Tibial nerve (tissue), 4 donors: ENCODE measurements around the gene NFASC. TPM values are rescaled to one million over a fixed set of nuclear protein-coding genes. Genes with fewer than 3 reads are reported as not detected.
A peak's percentile ranks its signal among the peaks of the same experiment; 100 is the strongest.

ENCODE experiments used
- DNase-seq, 2 donors: peaks; one replicate each; pipeline ENCODE4 v3.0.0-alpha.2; 2019; ENCODE audit warnings: low spot score in 2 of 2
- H3K27ac ChIP-seq, 4 donors: fragments of 200-600 bp; sonication (generic) in 3 of 4; one replicate each; pipeline ENCODE4 v1.5.1; 2017 to 2019; ENCODE audit warnings: mild to moderate bottlenecking in 1 of 4
- H3K27me3 ChIP-seq, 2 donors: fragments of 200-600 bp; sonication (generic) in 1 of 2; one replicate each; pipeline versions ENCODE4 v1.5.1 to v1.6.0; 2017 to 2019
- H3K36me3 ChIP-seq, 3 donors: fragments of 200-600 bp; sonication (generic); one replicate each; pipeline ENCODE4 v1.5.1; 2018 to 2019
- H3K4me1 ChIP-seq, 4 donors: fragments of 200-600 bp; sonication (generic) in 3 of 4; one replicate each; pipeline ENCODE4 v1.5.1; 2017 to 2019
- H3K4me3 ChIP-seq, 4 donors: fragments of 200-600 bp; sonication (generic) in 3 of 4; one replicate each; pipeline ENCODE4 v1.5.1; 2017 to 2019; ENCODE audit warnings: mild to moderate bottlenecking in 1 of 4, moderate library complexity in 1 of 4
- H3K9me3 ChIP-seq, 4 donors: fragments of 200-600 bp; sonication (generic) in 3 of 4; one replicate each; pipeline ENCODE4 v1.5.1; 2017 to 2019
- EP300 ChIP-seq, 2 donors: sonication (generic); formaldehyde crosslinking; IDR thresholded peaks; one replicate each; pipeline ENCODE4 v1.6.1; 2017; ENCODE audit warnings: antibody characterized with exemption in 2 of 2, mild to moderate bottlenecking in 1 of 2
- POLR2A ChIP-seq, 2 donors: fragments of 450-650 bp; IDR thresholded peaks; one replicate each; pipeline ENCODE4 v1.6.1; 2017; ENCODE audit warnings: antibody characterized with exemption in 2 of 2, mild to moderate bottlenecking in 2 of 2, moderate library complexity in 2 of 2
- WGBS, 2 donors: methylation state at CpG; one replicate each; pipeline ENCODE4 v1.1.5; 2018; 5-methylcytosine and 5-hydroxymethylcytosine counted together
- total RNA-seq, 4 donors: library from RNA; depleted of rRNA; stranded (reverse); fragments of >200 nt; gene quantifications; one replicate each; pipeline ENCODE4 v1.1.0, GENCODE V29; 2016
- TF ChIP-seq, protein P1 (sequence below), 5 experiments: fragments of 200-600 bp in 3 of 5; fragments of 450-650 bp in 2 of 5; sonication (generic) in 3 of 5; IDR thresholded peaks; one replicate each; pipeline ENCODE4 v1.5.1; 2016 to 2019; ENCODE audit warnings: antibody characterized with exemption in 5 of 5, mild to moderate bottlenecking in 3 of 5, moderate library complexity in 2 of 5

The NFASC gene
- total RNA-seq, 4 donors from 2014 or later: 69.9 to 112 (median 94.0) TPM

DNA sequence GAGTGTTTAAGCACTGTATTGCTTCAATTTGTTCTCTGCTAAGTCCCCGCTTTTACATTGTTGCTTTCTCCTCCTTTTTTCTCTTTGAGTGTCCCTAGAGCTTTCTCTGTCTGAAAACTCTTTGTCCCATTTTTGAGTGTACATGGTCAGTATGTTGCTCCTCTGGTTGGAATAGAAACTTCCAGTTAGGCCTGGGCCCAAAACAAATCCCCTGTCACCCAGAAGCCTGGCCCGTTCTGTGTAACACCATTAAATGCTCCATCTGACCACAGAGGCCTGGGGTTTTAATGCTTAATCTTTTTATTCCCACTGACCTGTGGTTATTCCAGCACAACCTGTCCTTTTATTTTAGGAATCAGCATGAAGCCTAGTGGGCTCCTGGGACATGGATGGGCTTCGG, 28.3 kb upstream of the NFASC start:
- TF ChIP-seq, protein P1, sequence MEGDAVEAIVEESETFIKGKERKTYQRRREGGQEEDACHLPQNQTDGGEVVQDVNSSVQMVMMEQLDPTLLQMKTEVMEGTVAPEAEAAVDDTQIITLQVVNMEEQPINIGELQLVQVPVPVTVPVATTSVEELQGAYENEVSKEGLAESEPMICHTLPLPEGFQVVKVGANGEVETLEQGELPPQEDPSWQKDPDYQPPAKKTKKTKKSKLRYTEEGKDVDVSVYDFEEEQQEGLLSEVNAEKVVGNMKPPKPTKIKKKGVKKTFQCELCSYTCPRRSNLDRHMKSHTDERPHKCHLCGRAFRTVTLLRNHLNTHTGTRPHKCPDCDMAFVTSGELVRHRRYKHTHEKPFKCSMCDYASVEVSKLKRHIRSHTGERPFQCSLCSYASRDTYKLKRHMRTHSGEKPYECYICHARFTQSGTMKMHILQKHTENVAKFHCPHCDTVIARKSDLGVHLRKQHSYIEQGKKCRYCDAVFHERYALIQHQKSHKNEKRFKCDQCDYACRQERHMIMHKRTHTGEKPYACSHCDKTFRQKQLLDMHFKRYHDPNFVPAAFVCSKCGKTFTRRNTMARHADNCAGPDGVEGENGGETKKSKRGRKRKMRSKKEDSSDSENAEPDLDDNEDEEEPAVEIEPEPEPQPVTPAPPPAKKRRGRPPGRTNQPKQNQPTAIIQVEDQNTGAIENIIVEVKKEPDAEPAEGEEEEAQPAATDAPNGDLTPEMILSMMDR (IDR thresholded peaks at IDR 0.05): no peak
- no peak for TF ChIP-seq EP300 (IDR thresholded peaks at IDR 0.05)
- 73 to 74% methylated on average over 3 of the region's 3 CpGs for WGBS, 2 donors
- no peaks in the 10 kb centered on the region for H3K36me3 ChIP-seq

GRCh38 chr1:204842892-204843291, 27.8 kb upstream of the NFASC start:
- no peaks in the 10 kb centered on the region for H3K27me3 ChIP-seq
- no peaks in the 10 kb centered on the region for H3K4me1 ChIP-seq
- DNase-seq: no peak
- H3K9me3 ChIP-seq: no peaks in the 10 kb centered on the region
- H3K27ac ChIP-seq: peak overlapping the region in 1 of 4 donors; percentile 50
- TF ChIP-seq EP300 (IDR thresholded peaks at IDR 0.05): no peak
- TF ChIP-seq, protein P1 (IDR thresholded peaks at IDR 0.05): no peak
- TF ChIP-seq POLR2A (IDR thresholded peaks at IDR 0.05): no peak
- H3K36me3 ChIP-seq: no peaks in the 10 kb centered on the region
- no peak overlapping the region for H3K4me3 ChIP-seq

More for the DNA sequence above, 28.3 kb upstream of the NFASC start:
- Histone ChIP-seq H3K9me3 (no peaks in the 10 kb centered on the region), H3K4me1 (no peaks in the 10 kb centered on the region), H3K27me3 (no peaks in the 10 kb centered on the region), H3K27ac (peak overlapping the region in 1 of 4 donors; percentile 50), H3K4me3 (no peak overlapping the region)
- no peak for DNase-seq

- no peak overlapping the region for H3K4me3 ChIP-seq
- H3K36me3 ChIP-seq: no peaks in the 10 kb centered on the region
- H3K4me1 ChIP-seq: no peaks in the 10 kb centered on the region
- no peaks in the 10 kb centered on the region for H3K9me3 ChIP-seq
- no peaks in the 10 kb centered on the region for H3K27me3 ChIP-seq
- no peak for DNase-seq
- no peak overlapping the region for H3K27ac ChIP-seq
- TF ChIP-seq POLR2A (IDR thresholded peaks at IDR 0.05) (no peak), EP300 (IDR thresholded peaks at IDR 0.05) (no peak)
- TF ChIP-seq, protein P1 (IDR thresholded peaks at IDR 0.05): no peak
- WGBS, 2 donors: 75 to 81% methylated on average over 3 of the region's 3 CpGs
These were observed 24.1 kb upstream of the NFASC start for GRCh38 chr1:204846546-204846945.

DNA sequence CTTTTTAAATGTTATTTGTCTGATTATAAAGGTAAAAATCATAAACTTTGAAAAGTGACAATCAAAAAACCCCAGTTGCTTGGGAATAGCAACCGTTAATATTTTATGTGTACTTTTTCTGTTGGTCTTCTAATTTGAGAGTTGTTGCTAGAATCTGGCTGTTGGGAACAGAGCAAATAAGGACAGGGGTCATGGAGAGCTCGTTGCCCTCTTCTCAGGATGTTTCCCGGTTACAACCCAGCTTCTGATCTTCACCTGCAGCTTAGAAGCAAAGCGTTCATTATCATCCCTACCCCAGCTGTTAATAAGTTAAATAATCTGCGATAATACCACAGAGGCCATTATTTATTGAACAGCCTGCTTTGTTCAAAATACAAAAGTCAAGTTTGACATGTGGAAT, 22.1 kb upstream of the NFASC start:
- Histone ChIP-seq H3K4me3 (no peak overlapping the region), H3K36me3 (no peaks in the 10 kb centered on the region), H3K9me3 (no peaks in the 10 kb centered on the region), H3K27ac (no peak overlapping the region), H3K27me3 (no peaks in the 10 kb centered on the region), H3K4me1 (no peaks in the 10 kb centered on the region)
- 71 to 72% methylated on average over 5 of the region's 5 CpGs for WGBS, 2 donors
- no peak for TF ChIP-seq EP300 (IDR thresholded peaks at IDR 0.05)
- TF ChIP-seq, protein P1 (IDR thresholded peaks at IDR 0.05): no peak
- no peak for TF ChIP-seq POLR2A (IDR thresholded peaks at IDR 0.05)
- DNase-seq: no peak

GRCh38 chr1:204852854-204853253, 17.8 kb upstream of the NFASC start:
- Histone ChIP-seq H3K27ac (no peak overlapping the region), H3K36me3 (no peaks in the 10 kb centered on the region), H3K4me3 (no peak overlapping the region), H3K27me3 (no peaks in the 10 kb centered on the region), H3K9me3 (no peaks in the 10 kb centered on the region), H3K4me1 (no peaks in the 10 kb centered on the region)
- 68 to 76% methylated on average over 2 of the region's 2 CpGs for WGBS, 2 donors
- no peak for DNase-seq
- TF ChIP-seq EP300 (IDR thresholded peaks at IDR 0.05) (no peak), POLR2A (IDR thresholded peaks at IDR 0.05) (no peak)
- TF ChIP-seq, protein P1 (IDR thresholded peaks at IDR 0.05): no peak
